Breast epithelium (tissue), 4 donors: ENCODE results near the gene APC. TPM values are rescaled to one million over a fixed set of nuclear protein-coding genes. Genes with fewer than 3 reads are reported as not detected.

ENCODE experiments used
- DNase-seq, 2 donors: peaks; one replicate each; pipeline ENCODE4 v3.0.0-alpha.2; 2019; ENCODE audit warnings: low spot score in 2 of 2
- H3K27ac ChIP-seq, 2 donors: fragments of 200-600 bp; sonication (generic) in 1 of 2; one replicate each; pipeline ENCODE4 v1.5.1; 2016 to 2019; ENCODE audit warnings: mild to moderate bottlenecking in 1 of 2
- H3K27me3 ChIP-seq, 2 donors: fragments of 200-600 bp; sonication (generic) in 1 of 2; one replicate each; pipeline versions ENCODE4 v1.5.1 to v1.6.0; 2017 to 2019; ENCODE audit warnings: control low read depth in 1 of 2, mild to moderate bottlenecking in 1 of 2
- H3K36me3 ChIP-seq: fragments of 200-600 bp; one replicate; pipeline ENCODE4 v1.5.1; 2019
- H3K4me1 ChIP-seq, 2 donors: fragments of 200-600 bp; sonication (generic); one replicate each; pipeline ENCODE4 v1.5.1; 2016 to 2019; ENCODE audit warnings: control low read depth in 1 of 2
- H3K4me3 ChIP-seq, 3 donors: fragments of 200-600 bp; sonication (generic); 1 replicate in 2 of 3; 2 replicates in 1 of 3; pipeline ENCODE4 v1.5.1; 2016 to 2019; ENCODE audit warnings: mild to moderate bottlenecking in 3 of 3, moderate library complexity in 2 of 3
- H3K9me3 ChIP-seq, 2 donors: fragments of 200-600 bp; sonication (generic) in 1 of 2; one replicate each; pipeline ENCODE4 v1.5.1; 2016 to 2019; ENCODE audit warnings: control low read depth in 1 of 2
- POLR2A ChIP-seq: fragments of 450-650 bp; IDR thresholded peaks from one replicate; pipeline ENCODE4 v1.6.1; 2016; ENCODE audit warnings: antibody characterized with exemption, mild to moderate bottlenecking, moderate library complexity
- POLR2AphosphoS5 ChIP-seq, 3 donors: sonication (generic); formaldehyde crosslinking; IDR thresholded peaks; one replicate each; pipeline ENCODE4 v1.6.1; 2017; ENCODE audit warnings: antibody characterized with exemption in 3 of 3
- intact Hi-C: fragments of 100-400 bp; cut with DNase I; formaldehyde crosslinking; loops from one replicate; pipeline ENCODE4 v1.15.1; 2023; ENCODE audit warnings: low total_unique reads
- total RNA-seq, 3 donors: library from RNA; depleted of rRNA; stranded (reverse); fragments of >200 nt; gene quantifications; one replicate each; pipeline ENCODE4 v1.1.0, GENCODE V29; 2016
- TF ChIP-seq, protein P1 (sequence below), 3 donors: fragments of 450-650 bp; IDR thresholded peaks; one replicate each; pipeline ENCODE4 v1.5.1; 2016 to 2017; ENCODE audit warnings: antibody characterized with exemption in 3 of 3, mild to moderate bottlenecking in 3 of 3, moderate library complexity in 3 of 3

APC gene
- total RNA-seq, 3 donors from 2014 or later = 51.5 to 73.9 (median 65.1) TPM

DNA sequence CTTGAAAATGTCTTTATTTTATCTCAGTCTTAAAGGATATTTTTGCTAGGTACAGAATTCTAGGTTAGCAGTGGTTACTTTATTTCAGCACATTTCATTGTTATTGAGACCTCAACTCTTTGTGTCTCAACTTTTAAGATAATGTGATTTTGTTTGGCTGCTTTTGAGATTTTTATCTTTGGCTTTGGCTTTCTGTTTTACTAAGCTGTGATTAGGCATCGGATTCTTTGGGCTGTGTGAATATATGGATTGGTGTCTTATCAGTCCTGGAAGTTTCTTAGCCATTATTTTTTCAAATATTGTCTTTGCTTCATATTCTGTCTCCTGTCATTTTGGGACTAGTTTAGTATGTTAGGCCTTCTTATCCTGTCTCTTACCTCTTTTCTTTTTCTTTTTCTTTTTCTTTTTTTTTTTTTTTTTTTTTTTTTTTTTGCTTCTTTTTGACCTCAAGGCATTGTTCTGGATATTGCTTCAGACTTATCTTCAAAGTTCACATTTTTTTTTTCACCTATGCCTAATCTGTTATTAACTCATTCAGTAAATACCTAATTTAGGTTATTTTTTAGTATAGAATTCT is 20.1 kb upstream of the APC start:
- H3K27ac ChIP-seq = no peak overlapping the region

DNA sequence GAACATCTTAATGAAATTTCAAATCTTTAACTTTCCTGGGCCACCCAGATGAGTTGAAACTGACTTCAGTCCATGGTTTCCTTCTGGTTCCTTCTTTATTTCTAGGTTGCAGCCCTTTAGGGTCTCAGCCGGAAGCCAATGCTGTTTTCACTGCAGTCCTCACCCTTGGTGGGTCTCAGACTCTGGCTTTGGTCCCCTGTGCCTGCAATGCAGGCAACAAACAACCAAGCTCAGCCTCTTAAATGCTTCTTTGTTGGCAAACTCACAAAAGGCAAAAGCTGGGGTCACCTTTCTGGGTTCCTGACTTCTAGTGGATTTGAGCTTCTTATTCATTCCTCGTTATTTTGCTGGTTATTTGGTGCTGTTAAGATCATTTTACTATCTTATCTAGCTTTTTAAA is 19.3 kb upstream of the APC start:
- no peak for DNase-seq
- Histone ChIP-seq H3K4me3 (no peak overlapping the region), H3K36me3 (no peaks in the 10 kb centered on the region), H3K27ac (no peak overlapping the region), H3K9me3 (no peaks in the 10 kb centered on the region), H3K4me1 (no peaks in the 10 kb centered on the region), H3K27me3 (no peaks in the 10 kb centered on the region)
- intact Hi-C loops = no loop called here
- TF ChIP-seq POLR2AphosphoS5 (IDR thresholded peaks at IDR 0.05) (no peak), POLR2A (no peak)
- TF ChIP-seq, protein P1, sequence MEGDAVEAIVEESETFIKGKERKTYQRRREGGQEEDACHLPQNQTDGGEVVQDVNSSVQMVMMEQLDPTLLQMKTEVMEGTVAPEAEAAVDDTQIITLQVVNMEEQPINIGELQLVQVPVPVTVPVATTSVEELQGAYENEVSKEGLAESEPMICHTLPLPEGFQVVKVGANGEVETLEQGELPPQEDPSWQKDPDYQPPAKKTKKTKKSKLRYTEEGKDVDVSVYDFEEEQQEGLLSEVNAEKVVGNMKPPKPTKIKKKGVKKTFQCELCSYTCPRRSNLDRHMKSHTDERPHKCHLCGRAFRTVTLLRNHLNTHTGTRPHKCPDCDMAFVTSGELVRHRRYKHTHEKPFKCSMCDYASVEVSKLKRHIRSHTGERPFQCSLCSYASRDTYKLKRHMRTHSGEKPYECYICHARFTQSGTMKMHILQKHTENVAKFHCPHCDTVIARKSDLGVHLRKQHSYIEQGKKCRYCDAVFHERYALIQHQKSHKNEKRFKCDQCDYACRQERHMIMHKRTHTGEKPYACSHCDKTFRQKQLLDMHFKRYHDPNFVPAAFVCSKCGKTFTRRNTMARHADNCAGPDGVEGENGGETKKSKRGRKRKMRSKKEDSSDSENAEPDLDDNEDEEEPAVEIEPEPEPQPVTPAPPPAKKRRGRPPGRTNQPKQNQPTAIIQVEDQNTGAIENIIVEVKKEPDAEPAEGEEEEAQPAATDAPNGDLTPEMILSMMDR (IDR thresholded peaks at IDR 0.05) = no peak

More for the DNA sequence above, 20.1 kb upstream of the APC start:
- H3K4me1 ChIP-seq = no peaks in the 10 kb centered on the region
- no peak for TF ChIP-seq POLR2A
- TF ChIP-seq POLR2AphosphoS5 (IDR thresholded peaks at IDR 0.05) = no peak
- TF ChIP-seq, protein P1 (IDR thresholded peaks at IDR 0.05) = no peak
- no peak for DNase-seq
- intact Hi-C loops = no loop called here
- H3K4me3 ChIP-seq = no peak overlapping the region
- H3K36me3 ChIP-seq = no peaks in the 10 kb centered on the region
- H3K9me3 ChIP-seq = no peaks in the 10 kb centered on the region
- H3K27me3 ChIP-seq = no peaks in the 10 kb centered on the region

DNA sequence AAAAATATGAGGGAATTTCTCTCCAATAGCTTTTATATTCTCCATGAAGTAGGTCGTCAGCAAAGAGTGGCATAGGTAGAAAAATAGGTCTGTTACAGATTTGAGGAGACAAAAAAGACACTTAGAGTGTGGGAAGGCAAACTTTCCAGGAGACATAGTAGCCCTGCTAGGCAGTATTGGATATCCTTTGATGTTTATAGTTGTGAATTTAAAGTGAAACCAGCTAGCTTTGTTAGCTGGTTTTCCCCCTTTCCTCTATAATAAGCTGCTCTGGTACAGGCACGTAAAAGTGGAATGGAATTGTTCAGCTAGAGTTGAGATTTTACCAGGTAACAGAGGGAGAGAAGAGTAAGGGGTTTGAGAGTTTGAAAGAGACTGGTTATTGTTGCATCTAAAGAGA is 17.1 kb upstream of the APC start:
- intact Hi-C loops = no loop called here
- no peaks in the 10 kb centered on the region for H3K4me1 ChIP-seq
- no peaks in the 10 kb centered on the region for H3K27me3 ChIP-seq
- H3K4me3 ChIP-seq = no peak overlapping the region
- no peaks in the 10 kb centered on the region for H3K36me3 ChIP-seq
- DNase-seq = no peak
- H3K9me3 ChIP-seq = no peaks in the 10 kb centered on the region
- no peak overlapping the region for H3K27ac ChIP-seq
- TF ChIP-seq, protein P1 (IDR thresholded peaks at IDR 0.05) = no peak
- no peak for TF ChIP-seq POLR2A
- TF ChIP-seq POLR2AphosphoS5 (IDR thresholded peaks at IDR 0.05) = no peak

DNA sequence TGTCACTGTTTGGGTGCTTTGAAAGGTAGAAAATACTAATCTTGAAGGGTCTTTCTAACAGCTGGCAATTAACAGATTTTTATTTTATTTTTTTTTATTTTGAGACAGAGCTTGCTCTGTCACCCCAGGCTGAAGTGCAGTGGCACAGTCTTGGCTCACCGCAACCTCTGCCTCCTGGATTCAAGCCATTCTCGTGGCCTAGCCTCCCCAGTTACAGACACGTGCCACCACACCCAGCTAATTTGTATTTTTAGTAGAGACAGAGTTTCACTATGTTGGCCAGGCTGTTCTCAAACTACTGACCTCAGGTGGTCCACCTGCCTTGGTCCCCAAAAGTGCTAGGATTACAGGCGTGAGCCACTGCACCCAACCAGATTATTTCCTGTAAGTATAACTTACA is 12.8 kb upstream of the APC start:
- DNase-seq = no peak
- intact Hi-C loops = no loop called here
- no peaks in the 10 kb centered on the region for H3K4me1 ChIP-seq
- H3K36me3 ChIP-seq = no peaks in the 10 kb centered on the region
- no peaks in the 10 kb centered on the region for H3K9me3 ChIP-seq
- H3K27ac ChIP-seq = no peak overlapping the region
- TF ChIP-seq, protein P1 (IDR thresholded peaks at IDR 0.05) = no peak
- TF ChIP-seq POLR2AphosphoS5 (IDR thresholded peaks at IDR 0.05) (no peak), POLR2A (no peak)
- H3K4me3 ChIP-seq = no peak overlapping the region
- H3K27me3 ChIP-seq = no peaks in the 10 kb centered on the region

DNA sequence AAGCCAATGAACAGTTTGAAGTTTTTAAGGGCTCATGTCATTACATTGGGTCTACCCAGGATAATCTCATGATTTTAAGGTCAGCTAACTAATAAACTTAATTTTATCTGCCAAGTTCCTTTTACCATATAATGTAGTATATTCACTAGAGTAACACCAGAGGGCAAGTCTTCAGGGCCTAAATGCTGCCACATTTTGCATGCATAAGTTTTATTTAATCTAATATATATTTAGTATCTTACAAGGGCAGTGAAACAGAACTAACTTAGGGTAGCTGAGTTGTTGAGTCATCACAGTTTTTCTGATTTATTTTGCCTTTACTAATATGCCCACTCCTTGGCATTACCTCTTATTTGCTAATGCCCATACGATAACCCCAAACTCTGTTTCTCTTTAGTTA is 8.1 kb upstream of the APC start:
- TF ChIP-seq POLR2AphosphoS5 (IDR thresholded peaks at IDR 0.05) (no peak), POLR2A (no peak)
- TF ChIP-seq, protein P1 (IDR thresholded peaks at IDR 0.05) = no peak
- no peak for DNase-seq
- no peak overlapping the region for H3K4me3 ChIP-seq
- intact Hi-C loops = no loop called here
- no peak overlapping the region for H3K27ac ChIP-seq
- H3K36me3 ChIP-seq = no peaks in the 10 kb centered on the region
- no peaks in the 10 kb centered on the region for H3K9me3 ChIP-seq
- no peaks in the 10 kb centered on the region for H3K27me3 ChIP-seq
- no peaks in the 10 kb centered on the region for H3K4me1 ChIP-seq
